Measurements from ENCODE around the gene UBD.

UBD gene

DNA sequence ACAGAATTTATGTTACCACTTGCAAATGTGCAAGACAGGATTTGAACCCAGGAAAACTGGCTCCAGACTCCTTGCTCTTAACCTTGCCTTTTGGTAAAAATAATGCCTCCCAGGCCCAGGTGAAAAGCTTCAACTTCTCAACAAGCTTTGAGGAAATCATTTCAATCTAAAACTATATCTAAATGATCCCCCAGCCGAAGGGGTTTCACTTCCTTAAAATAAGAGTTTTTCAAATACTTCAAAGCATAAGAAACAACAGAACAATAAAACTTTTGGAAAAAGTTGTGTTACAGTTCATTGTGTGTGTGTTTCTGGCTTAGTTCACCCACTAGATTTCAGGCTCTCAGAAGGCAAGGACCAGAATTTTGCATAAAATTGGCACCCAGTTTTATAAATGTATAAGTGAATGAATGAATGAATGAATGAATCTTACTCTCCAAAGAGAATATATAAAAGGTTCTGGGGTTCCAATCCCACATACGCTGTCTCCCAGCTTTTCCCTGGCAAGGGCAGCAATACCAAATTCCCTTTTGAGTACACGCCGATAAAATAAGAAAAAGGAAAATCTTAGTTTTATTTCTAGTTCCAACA lies 30.8 kb upstream of the UBD start:
- peaks cover 19% of the 10 kb centered on the region for H3K4me1 ChIP-seq (ENCODE audit: control insufficient read depth, insufficient read depth, low read length)
- H3K9me3 ChIP-seq (ENCODE audit: control insufficient read depth, insufficient read depth, low read depth, low read length), result no peaks in the 10 kb centered on the region
- H3K9ac ChIP-seq (ENCODE audit: low read length), result no peak overlapping the region
- no peak overlapping the region for H3K27ac ChIP-seq (ENCODE audit: low read depth, low read length)
- no peak overlapping the region for H3K4me3 ChIP-seq (ENCODE audit: low read depth, low read length)
- H3K27me3 ChIP-seq (ENCODE audit: control insufficient read depth, insufficient read depth, low read length), result no peaks in the 10 kb centered on the region
- no peaks in the 10 kb centered on the region for H3K36me3 ChIP-seq (ENCODE audit: control insufficient read depth, insufficient read depth, low read length)

DNA sequence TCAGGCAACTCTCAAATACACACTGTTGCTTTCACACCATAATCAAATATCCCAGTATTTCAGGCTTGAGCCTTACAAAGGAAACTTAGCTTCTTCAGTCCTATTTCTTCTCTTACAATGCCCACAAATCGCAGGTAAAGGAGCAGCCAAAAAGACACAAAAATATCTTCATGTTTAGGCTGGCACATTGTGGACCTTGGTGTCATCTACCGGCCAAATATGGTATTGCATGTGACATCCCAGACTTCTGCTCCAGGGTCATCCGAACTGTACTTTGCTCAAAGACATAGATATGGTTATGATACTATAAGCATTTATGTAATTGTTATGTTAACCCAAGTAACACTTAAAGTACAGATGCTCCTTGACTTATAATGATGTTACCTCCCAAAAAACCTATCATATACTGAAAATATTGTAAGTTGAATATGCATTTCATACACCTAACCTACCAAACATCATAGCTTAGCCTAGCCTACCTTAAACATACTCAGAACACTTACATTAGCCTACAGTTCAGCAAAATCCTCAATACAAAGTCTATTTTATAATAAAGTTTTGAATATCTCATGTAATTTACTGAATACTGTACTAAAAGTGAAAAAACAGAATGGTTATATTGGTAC lies 30.0 kb upstream of the UBD start:
- Histone ChIP-seq H3K4me3 (ENCODE audit: low read depth, low read length) (no peak overlapping the region), H3K9me3 (ENCODE audit: control insufficient read depth, insufficient read depth, low read depth, low read length) (no peaks in the 10 kb centered on the region), H3K27me3 (ENCODE audit: control insufficient read depth, insufficient read depth, low read length) (no peaks in the 10 kb centered on the region), H3K4me1 (ENCODE audit: control insufficient read depth, insufficient read depth, low read length) (peaks cover 14% of the 10 kb centered on the region), H3K36me3 (ENCODE audit: control insufficient read depth, insufficient read depth, low read length) (no peaks in the 10 kb centered on the region), H3K27ac (ENCODE audit: low read depth, low read length) (no peak overlapping the region), H3K9ac (ENCODE audit: low read length) (no peak overlapping the region)

DNA sequence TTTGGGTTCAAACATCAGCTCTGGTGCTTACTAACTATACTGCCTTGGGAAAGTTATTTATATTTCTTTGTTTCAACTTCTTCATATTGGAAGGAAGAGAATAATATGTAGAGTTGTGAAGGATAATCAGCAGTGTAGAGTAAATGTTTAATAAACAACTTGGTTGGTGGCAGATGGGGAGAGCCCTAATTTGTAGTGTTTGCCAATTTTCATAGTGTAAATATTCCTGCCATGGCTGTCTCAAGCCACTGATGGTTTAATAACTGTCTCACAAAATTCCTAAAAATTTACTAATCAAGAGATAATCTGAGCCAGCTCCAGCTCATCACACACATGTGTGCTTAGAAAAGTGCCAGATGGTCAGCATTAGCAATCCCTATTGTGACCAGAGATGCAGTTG lies 25.3 kb upstream of the UBD start, which contains the start of gene OR2H2:
Gene OR2H2, plus strand, starts transcription at position 301 of the 400 bp plus-strand sequence. CDS start 2,824 bp downstream, outside the sequence.
- no peak within 1 kb of the TSS for H3K9ac ChIP-seq (ENCODE audit: low read length)
- no peaks in the 10 kb centered on the region for H3K27me3 ChIP-seq (ENCODE audit: control insufficient read depth, insufficient read depth, low read length)
- no peak within 1 kb of the TSS for H3K27ac ChIP-seq (ENCODE audit: low read depth, low read length)
- no peaks in the 10 kb centered on the region for H3K4me1 ChIP-seq (ENCODE audit: control insufficient read depth, insufficient read depth, low read length)
- H3K36me3 ChIP-seq (ENCODE audit: control insufficient read depth, insufficient read depth, low read length), result no peaks in the 10 kb centered on the region
- no peak within 1 kb of the TSS for H3K4me3 ChIP-seq (ENCODE audit: low read depth, low read length)
- H3K9me3 ChIP-seq (ENCODE audit: control insufficient read depth, insufficient read depth, low read depth, low read length), result no peaks in the 10 kb centered on the region

DNA sequence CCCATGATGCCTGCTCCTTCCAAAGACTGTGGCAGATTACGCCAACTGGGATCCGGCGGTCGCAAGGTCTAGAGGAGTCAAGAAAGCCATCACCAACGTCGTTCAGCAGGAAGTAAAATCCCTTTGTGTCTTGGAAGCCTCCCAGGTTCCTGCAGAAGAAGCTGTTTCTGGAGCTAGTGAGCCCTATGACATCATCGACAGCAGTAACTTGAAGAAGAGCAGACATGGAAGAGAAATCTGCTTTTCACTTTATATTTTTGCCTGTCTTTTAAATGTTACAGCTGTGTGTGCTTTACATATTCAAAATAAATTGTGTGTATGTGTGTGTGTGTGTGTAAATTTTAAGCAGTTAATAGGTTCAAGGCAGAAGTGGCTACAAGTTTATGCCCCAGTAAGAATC lies 18.0 kb upstream of the UBD start:
- no peak overlapping the region for H3K27ac ChIP-seq (ENCODE audit: low read depth, low read length)
- H3K9ac ChIP-seq (ENCODE audit: low read length), result no peak overlapping the region
- H3K4me1 ChIP-seq (ENCODE audit: control insufficient read depth, insufficient read depth, low read length), result no peaks in the 10 kb centered on the region
- H3K4me3 ChIP-seq (ENCODE audit: low read depth, low read length), result no peak overlapping the region
- H3K9me3 ChIP-seq (ENCODE audit: control insufficient read depth, insufficient read depth, low read depth, low read length), result no peaks in the 10 kb centered on the region
- no peaks in the 10 kb centered on the region for H3K27me3 ChIP-seq (ENCODE audit: control insufficient read depth, insufficient read depth, low read length)
- no peaks in the 10 kb centered on the region for H3K36me3 ChIP-seq (ENCODE audit: control insufficient read depth, insufficient read depth, low read length)

DNA sequence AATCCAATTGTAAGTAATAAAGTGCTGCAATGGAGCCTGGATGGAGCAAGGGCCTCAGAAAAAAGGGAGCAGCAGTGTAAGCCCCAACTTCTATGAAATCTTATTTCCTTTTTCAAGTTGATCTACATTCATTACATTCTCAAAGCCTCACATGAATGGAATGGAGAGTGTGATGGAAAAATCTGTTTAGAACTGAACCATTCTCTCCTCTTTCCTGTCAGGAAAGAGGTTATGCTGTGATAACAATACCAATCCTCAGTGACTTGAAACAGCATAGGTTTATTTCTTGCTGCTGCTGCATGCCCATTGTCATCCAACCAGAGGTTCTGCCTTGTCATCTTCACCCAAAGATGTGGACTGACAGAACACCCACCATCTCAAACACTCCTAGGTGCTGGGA lies 16.5 kb upstream of the UBD start:
- Histone ChIP-seq H3K27me3 (ENCODE audit: control insufficient read depth, insufficient read depth, low read length) (no peaks in the 10 kb centered on the region), H3K4me1 (ENCODE audit: control insufficient read depth, insufficient read depth, low read length) (no peaks in the 10 kb centered on the region), H3K36me3 (ENCODE audit: control insufficient read depth, insufficient read depth, low read length) (no peaks in the 10 kb centered on the region), H3K27ac (ENCODE audit: low read depth, low read length) (no peak overlapping the region), H3K9me3 (ENCODE audit: control insufficient read depth, insufficient read depth, low read depth, low read length) (no peaks in the 10 kb centered on the region), H3K9ac (ENCODE audit: low read length) (no peak overlapping the region), H3K4me3 (ENCODE audit: low read depth, low read length) (no peak overlapping the region)

DNA sequence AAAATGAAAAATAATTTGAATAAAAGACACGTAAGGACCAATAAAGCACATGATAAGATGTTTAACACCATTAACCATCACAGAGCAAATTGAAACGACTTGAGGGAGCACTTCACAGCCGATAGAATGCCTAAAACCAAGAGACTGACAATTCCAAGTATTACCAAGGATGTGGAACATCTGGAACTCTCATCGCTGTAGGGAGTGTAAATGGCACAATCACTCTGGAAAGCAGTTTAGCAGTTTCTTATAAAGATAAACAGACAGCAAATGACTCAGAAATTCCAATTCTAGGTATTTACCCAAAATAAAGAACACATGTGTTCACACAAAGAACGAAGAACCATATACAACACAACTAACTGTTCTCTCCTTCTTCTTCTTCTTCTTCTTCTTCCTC lies 8.5 kb upstream of the UBD start:
- Histone ChIP-seq H3K27me3 (ENCODE audit: control insufficient read depth, insufficient read depth, low read length) (no peaks in the 10 kb centered on the region), H3K4me1 (ENCODE audit: control insufficient read depth, insufficient read depth, low read length) (no peaks in the 10 kb centered on the region), H3K4me3 (ENCODE audit: low read depth, low read length) (no peak overlapping the region)

DNA sequence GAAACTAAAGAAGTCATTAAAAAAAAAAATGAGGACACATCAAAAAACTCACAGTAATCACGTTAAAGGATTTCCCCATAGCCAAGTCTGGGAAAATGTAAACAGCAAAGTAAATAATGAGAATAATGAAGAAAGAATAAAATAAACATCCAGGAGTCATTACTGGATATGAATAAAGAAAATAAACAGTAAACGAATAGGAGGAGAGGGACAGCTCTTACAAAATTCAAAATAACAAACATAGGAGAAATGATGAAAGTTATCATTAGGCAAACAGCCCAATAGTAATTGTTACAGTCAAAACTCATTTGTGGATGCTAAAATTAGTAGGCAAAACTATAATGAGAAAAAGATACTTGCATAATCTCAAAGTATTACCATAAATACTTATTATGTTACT lies 8.0 kb upstream of the UBD start:
- Histone ChIP-seq H3K4me3 (ENCODE audit: low read depth, low read length) (no peak overlapping the region), H3K9ac (ENCODE audit: low read length) (no peak overlapping the region), H3K27me3 (ENCODE audit: control insufficient read depth, insufficient read depth, low read length) (no peaks in the 10 kb centered on the region), H3K4me1 (ENCODE audit: control insufficient read depth, insufficient read depth, low read length) (no peaks in the 10 kb centered on the region), H3K27ac (ENCODE audit: low read depth, low read length) (no peak overlapping the region), H3K9me3 (ENCODE audit: control insufficient read depth, insufficient read depth, low read depth, low read length) (no peaks in the 10 kb centered on the region), H3K36me3 (ENCODE audit: control insufficient read depth, insufficient read depth, low read length) (no peaks in the 10 kb centered on the region)

More for the DNA sequence above, 8.5 kb upstream of the UBD start:
- no peaks in the 10 kb centered on the region for H3K9me3 ChIP-seq (ENCODE audit: control insufficient read depth, insufficient read depth, low read depth, low read length)
- H3K27ac ChIP-seq (ENCODE audit: low read depth, low read length), result no peak overlapping the region
- no peaks in the 10 kb centered on the region for H3K36me3 ChIP-seq (ENCODE audit: control insufficient read depth, insufficient read depth, low read length)
- no peak overlapping the region for H3K9ac ChIP-seq (ENCODE audit: low read length)

DNA sequence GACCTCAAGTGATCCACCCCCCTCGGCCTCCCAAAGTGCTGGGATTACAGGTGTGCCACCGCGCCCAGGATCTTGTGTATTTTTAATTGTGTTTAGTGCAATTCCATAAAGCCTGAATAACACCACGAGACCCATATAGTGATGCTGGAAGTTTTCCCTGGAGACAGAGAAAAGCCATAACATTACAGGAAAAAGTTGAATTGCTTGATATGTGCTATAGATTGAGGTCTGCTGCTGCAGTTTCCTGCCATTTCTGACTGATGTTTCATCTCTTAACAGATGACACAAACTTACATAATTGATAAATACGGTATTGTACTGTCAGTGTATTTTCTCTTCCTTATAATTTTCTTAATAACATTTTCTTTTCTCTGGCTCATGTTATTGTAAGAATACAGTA lies 7.3 kb upstream of the UBD start:
- Histone ChIP-seq H3K9ac (ENCODE audit: low read length) (no peak overlapping the region), H3K36me3 (ENCODE audit: control insufficient read depth, insufficient read depth, low read length) (no peaks in the 10 kb centered on the region), H3K27me3 (ENCODE audit: control insufficient read depth, insufficient read depth, low read length) (no peaks in the 10 kb centered on the region), H3K9me3 (ENCODE audit: control insufficient read depth, insufficient read depth, low read depth, low read length) (no peaks in the 10 kb centered on the region), H3K4me3 (ENCODE audit: low read depth, low read length) (no peak overlapping the region), H3K4me1 (ENCODE audit: control insufficient read depth, insufficient read depth, low read length) (no peaks in the 10 kb centered on the region), H3K27ac (ENCODE audit: low read depth, low read length) (no peak overlapping the region)

DNA sequence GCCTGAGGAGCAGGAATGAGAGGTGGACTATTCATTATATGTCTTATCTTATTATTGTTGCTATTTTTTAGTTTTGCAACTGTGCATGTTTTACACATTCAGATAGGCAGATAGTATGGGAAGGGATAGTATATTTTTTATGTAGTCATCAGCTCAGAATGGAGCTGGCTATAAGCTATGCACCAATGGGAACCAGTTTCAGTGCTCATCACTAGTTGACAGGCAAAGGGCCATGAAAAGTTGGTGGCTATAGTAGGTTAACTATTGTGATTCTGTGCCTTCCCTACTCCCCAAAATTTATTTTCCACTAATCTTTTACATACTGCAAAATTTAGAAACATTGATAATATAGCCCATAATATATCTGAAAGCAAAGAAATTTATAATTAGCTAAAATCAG lies 5.3 kb upstream of the UBD start:
- no peaks in the 10 kb centered on the region for H3K36me3 ChIP-seq (ENCODE audit: control insufficient read depth, insufficient read depth, low read length)
- H3K9me3 ChIP-seq (ENCODE audit: control insufficient read depth, insufficient read depth, low read depth, low read length), result no peaks in the 10 kb centered on the region
- H3K4me1 ChIP-seq (ENCODE audit: control insufficient read depth, insufficient read depth, low read length), result peaks cover 1% of the 10 kb centered on the region; the same call in 1 of the 2 replicates
- no peak overlapping the region for H3K27ac ChIP-seq (ENCODE audit: low read depth, low read length)
- H3K27me3 ChIP-seq (ENCODE audit: control insufficient read depth, insufficient read depth, low read length), result 0 out of 2 replicates have a peak, but pooled peaks cover 2% of the 10 kb centered on the region
- H3K9ac ChIP-seq (ENCODE audit: low read length), result no peak overlapping the region
- no peak overlapping the region for H3K4me3 ChIP-seq (ENCODE audit: low read depth, low read length)

DNA sequence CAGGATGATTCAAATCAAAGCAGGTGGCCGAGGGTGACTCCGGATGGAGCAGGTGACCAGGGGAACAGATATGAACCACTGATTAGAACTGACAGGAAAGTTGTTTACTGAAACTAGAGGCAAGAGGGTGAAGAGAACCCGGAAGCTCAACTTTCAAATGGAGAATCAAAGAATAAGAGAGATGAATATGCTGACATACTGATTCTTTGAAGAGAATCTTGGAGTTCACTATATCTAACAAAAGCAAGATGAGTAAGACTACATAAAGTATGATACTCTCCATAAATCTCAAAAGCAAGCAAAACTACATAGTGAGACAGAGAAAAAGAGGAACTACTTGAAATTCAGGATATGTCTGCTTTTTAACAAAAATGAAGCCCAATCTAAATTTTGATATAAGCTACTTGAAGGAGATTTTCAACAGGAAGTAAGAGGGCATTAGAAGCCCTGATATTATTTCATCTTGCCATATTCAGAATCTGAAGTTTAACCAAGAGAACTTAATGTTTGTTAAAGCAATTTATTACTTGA lies 4.0 kb upstream of the UBD start:
- no peak overlapping the region for H3K4me3 ChIP-seq (ENCODE audit: low read depth, low read length)
- H3K27me3 ChIP-seq (ENCODE audit: control insufficient read depth, insufficient read depth, low read length), result 0 out of 2 replicates have a peak, but pooled peaks cover 8% of the 10 kb centered on the region
- no peaks in the 10 kb centered on the region for H3K36me3 ChIP-seq (ENCODE audit: control insufficient read depth, insufficient read depth, low read length)
- H3K27ac ChIP-seq (ENCODE audit: low read depth, low read length), result no peak overlapping the region
- H3K9me3 ChIP-seq (ENCODE audit: control insufficient read depth, insufficient read depth, low read depth, low read length), result no peaks in the 10 kb centered on the region
- no peak overlapping the region for H3K9ac ChIP-seq (ENCODE audit: low read length)
- peaks cover 9% of the 10 kb centered on the region; the same call in 1 of the 2 replicates for H3K4me1 ChIP-seq (ENCODE audit: control insufficient read depth, insufficient read depth, low read length)

DNA sequence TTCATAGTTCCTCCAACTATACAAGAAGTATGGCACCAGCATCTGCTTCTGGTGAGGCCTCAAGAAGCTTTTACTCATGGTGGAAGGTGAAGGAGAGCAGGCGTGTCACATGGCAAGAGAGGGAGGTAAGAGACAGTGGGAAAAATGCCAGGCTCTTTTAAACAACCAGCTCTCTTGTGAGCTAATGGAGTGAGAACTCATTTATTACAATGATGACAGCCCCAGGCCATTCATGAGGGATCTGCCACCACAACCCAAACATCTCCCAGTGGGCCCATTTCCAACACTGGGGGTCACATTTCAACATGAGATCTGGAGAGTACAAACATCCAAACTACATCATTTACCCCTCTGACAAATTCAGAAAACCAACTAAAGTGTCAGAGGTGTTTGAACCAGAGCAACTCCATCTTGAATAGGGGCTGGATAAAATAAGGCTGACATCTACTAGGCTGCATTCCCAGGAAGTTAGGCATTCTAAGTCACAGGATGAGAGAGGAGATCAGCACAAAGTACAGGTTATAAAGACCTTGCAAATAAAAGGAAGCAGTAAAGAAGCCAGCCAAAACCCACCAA lies 2.2 kb upstream of the UBD start:
- H3K27me3 ChIP-seq (ENCODE audit: control insufficient read depth, insufficient read depth, low read length), result peaks cover 14% of the 10 kb centered on the region
- H3K27ac ChIP-seq (ENCODE audit: low read depth, low read length), result no peak overlapping the region
- H3K4me1 ChIP-seq (ENCODE audit: control insufficient read depth, insufficient read depth, low read length), result peaks cover 26% of the 10 kb centered on the region
- no peak overlapping the region for H3K9ac ChIP-seq (ENCODE audit: low read length)
- H3K36me3 ChIP-seq (ENCODE audit: control insufficient read depth, insufficient read depth, low read length), result no peaks in the 10 kb centered on the region
- H3K4me3 ChIP-seq (ENCODE audit: low read depth, low read length), result no peak overlapping the region
- H3K9me3 ChIP-seq (ENCODE audit: control insufficient read depth, insufficient read depth, low read depth, low read length), result no peaks in the 10 kb centered on the region
